HEK293 (cell line): Measurements from ENCODE around the gene TPCN2.

Experiments used
- CTCF ChIA-PET: fragments of 350-600 bp; formaldehyde crosslinking; extraction: SDS; loops from one replicate; lab custom pipeline; 2021; ENCODE audit warnings: antibody characterized with exemption; lab: Yijun Ruan, JAX
- POLR2A ChIA-PET: fragments of 300-600 bp; formaldehyde crosslinking; extraction: SDS; loops from one replicate; lab custom pipeline; 2020; ENCODE audit warnings: antibody characterized with exemption, inconsistent platforms; lab: Yijun Ruan, JAX
- H3K27ac ChIP-seq: fragments of 200-500 bp; sonication (Bioruptor generic); 2 replicates; pipeline ENCODE4 v1.5.1; 2014; ENCODE audit warnings: low read depth, low read length, control low read depth, inconsistent platforms; ENCODE audit errors: extremely low read depth
- H3K36me3 ChIP-seq, 2 experiments: fragments of 200-500 bp in 1 of 2; sonication (Bioruptor generic) in 1 of 2; 1 replicate in 1 of 2; 2 replicates in 1 of 2; pipeline ENCODE4 v1.5.1; 2014 to 2017; ENCODE audit warnings: inconsistent platforms in 2 of 2, low read length in 2 of 2; ENCODE audit not compliant: control insufficient read depth in 2 of 2, insufficient read depth in 1 of 2
- H3K4me1 ChIP-seq: fragments of 200-500 bp; sonication (Bioruptor generic); 2 replicates; pipeline ENCODE4 v1.5.1; 2014; ENCODE audit warnings: mild to moderate bottlenecking, low read length, inconsistent platforms; ENCODE audit not compliant: control insufficient read depth, insufficient read depth
- H3K4me3 ChIP-seq: 2 replicates; pipeline ENCODE4 v1.5.1; 2011; ENCODE audit warnings: low read depth, mild to moderate bottlenecking, control low read depth, low read length, moderate library complexity
- H3K9me3 ChIP-seq: fragments of 200-500 bp; sonication (Bioruptor generic); 2 replicates; pipeline ENCODE4 v1.5.1; 2014; ENCODE audit warnings: low read depth, low read length, inconsistent platforms; ENCODE audit not compliant: control insufficient read depth, insufficient read depth
- EGR2 ChIP-seq: fragments of 450-650 bp; formaldehyde crosslinking; IDR thresholded peaks from 2 replicates; pipeline ENCODE4 v1.5.1; 2016; ENCODE audit warnings: low read depth, missing biosample characterization, missing genetic modification characterization
- GLI4 ChIP-seq: fragments of 450-650 bp; formaldehyde crosslinking; IDR thresholded peaks from 2 replicates; pipeline ENCODE4 v1.5.1; 2016; ENCODE audit warnings: missing biosample characterization, missing genetic modification characterization
- KLF10 ChIP-seq: fragments of 450-650 bp; IDR thresholded peaks from 2 replicates; pipeline ENCODE4 v1.5.1; 2018; ENCODE audit warnings: missing biosample characterization, mild to moderate bottlenecking, missing genetic modification characterization
- KLF8 ChIP-seq: fragments of 450-650 bp; formaldehyde crosslinking; IDR thresholded peaks from 2 replicates; pipeline ENCODE4 v1.5.1; 2016; ENCODE audit warnings: missing biosample characterization, missing genetic modification characterization
- TCF7L2 ChIP-seq: IDR thresholded peaks from 2 replicates; pipeline ENCODE4 v1.6.1; 2011; ENCODE audit warnings: low read depth, mild to moderate bottlenecking, inconsistent platforms, low read length, moderate library complexity, borderline replicate concordance
- ZNF10 ChIP-seq: fragments of 450-650 bp; formaldehyde crosslinking; IDR thresholded peaks from 2 replicates; pipeline ENCODE4 v1.5.1; 2017; ENCODE audit warnings: missing biosample characterization, missing genetic modification characterization
- ZNF155 ChIP-seq: fragments of 450-650 bp; formaldehyde crosslinking; IDR thresholded peaks from 2 replicates; pipeline ENCODE4 v1.5.1; 2016; ENCODE audit warnings: missing biosample characterization, missing genetic modification characterization
- ZNF292 ChIP-seq: fragments of 450-650 bp; formaldehyde crosslinking; IDR thresholded peaks from 2 replicates; pipeline ENCODE4 v1.5.1; 2016; ENCODE audit warnings: low read depth, missing biosample characterization, missing genetic modification characterization, borderline replicate concordance
- ZNF555 ChIP-seq: fragments of 450-650 bp; formaldehyde crosslinking; conservative IDR thresholded peaks from 2 replicates; pipeline ENCODE4 v1.5.1; 2017; ENCODE audit warnings: missing biosample characterization, mild to moderate bottlenecking, missing genetic modification characterization, inconsistent platforms
- ZNF701 ChIP-seq: fragments of 450-650 bp; formaldehyde crosslinking; IDR thresholded peaks from 2 replicates; pipeline ENCODE4 v1.5.1; 2016; ENCODE audit warnings: missing biosample characterization, missing genetic modification characterization
- TF ChIP-seq, protein P1 (sequence below): fragments of 450-650 bp; IDR thresholded peaks from 2 replicates; pipeline ENCODE4 v1.5.1; 2018; ENCODE audit warnings: missing biosample characterization, mild to moderate bottlenecking, missing genetic modification characterization
- TF ChIP-seq, protein P2 (sequence below): fragments of 450-650 bp; formaldehyde crosslinking; IDR thresholded peaks from 2 replicates; pipeline ENCODE4 v1.5.1; 2016; ENCODE audit warnings: missing biosample characterization, missing genetic modification characterization, low read depth
- TF ChIP-seq, protein P3 (sequence below): fragments of 450-650 bp; formaldehyde crosslinking; IDR thresholded peaks from 2 replicates; pipeline ENCODE4 v1.5.1; 2016; ENCODE audit warnings: missing biosample characterization, missing genetic modification characterization
- TF ChIP-seq, protein P4 (sequence below): fragments of 450-650 bp; formaldehyde crosslinking; IDR thresholded peaks from 2 replicates; pipeline ENCODE4 v1.5.1; 2016; ENCODE audit warnings: missing biosample characterization, missing genetic modification characterization, low read depth
- TF ChIP-seq, protein P5 (sequence below): fragments of 450-650 bp; formaldehyde crosslinking; IDR thresholded peaks from 2 replicates; pipeline ENCODE4 v1.5.1; 2016; ENCODE audit warnings: missing biosample characterization, missing genetic modification characterization, borderline replicate concordance

The TPCN2 gene

DNA sequence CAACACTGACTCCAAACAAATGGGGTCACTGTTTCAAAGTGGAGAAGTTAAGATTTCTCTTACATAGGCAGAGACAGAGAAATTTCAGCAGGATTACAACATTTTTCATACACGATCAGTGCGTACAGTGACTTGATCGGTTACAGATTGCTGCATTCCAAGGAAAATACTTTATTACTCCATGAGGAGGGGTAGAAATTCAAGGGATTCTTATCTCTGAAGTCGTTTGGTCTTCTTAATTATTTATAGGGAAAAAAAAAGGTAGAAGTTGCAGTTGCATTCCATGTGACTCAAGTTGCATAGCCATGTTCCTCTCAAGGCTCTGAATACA lies 96.3 kb downstream of the TPCN2 start:
- Histone ChIP-seq H3K27ac (no peak overlapping the region), H3K4me1 (no peaks in the 10 kb centered on the region), H3K9me3 (no peaks in the 10 kb centered on the region), H3K4me3 (no peak overlapping the region), H3K36me3 (no peaks in the 10 kb centered on the region)
- TF ChIP-seq KLF8 (tag by site-specific recombination) (no peak), ZNF292 (tag by site-specific recombination) (no peak), GLI4 (tag by site-specific recombination) (no peak), ZNF555 (tag by site-specific recombination) (no peak), ZNF701 (tag by site-specific recombination) (no peak), TCF7L2 (no peak), EGR2 (tag by site-specific recombination) (no peak)
- TF ChIP-seq, protein P1, sequence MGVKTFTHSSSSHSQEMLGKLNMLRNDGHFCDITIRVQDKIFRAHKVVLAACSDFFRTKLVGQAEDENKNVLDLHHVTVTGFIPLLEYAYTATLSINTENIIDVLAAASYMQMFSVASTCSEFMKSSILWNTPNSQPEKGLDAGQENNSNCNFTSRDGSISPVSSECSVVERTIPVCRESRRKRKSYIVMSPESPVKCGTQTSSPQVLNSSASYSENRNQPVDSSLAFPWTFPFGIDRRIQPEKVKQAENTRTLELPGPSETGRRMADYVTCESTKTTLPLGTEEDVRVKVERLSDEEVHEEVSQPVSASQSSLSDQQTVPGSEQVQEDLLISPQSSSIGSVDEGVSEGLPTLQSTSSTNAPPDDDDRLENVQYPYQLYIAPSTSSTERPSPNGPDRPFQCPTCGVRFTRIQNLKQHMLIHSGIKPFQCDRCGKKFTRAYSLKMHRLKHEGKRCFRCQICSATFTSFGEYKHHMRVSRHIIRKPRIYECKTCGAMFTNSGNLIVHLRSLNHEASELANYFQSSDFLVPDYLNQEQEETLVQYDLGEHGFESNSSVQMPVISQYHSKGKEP = no peak
- TF ChIP-seq, protein P2, sequence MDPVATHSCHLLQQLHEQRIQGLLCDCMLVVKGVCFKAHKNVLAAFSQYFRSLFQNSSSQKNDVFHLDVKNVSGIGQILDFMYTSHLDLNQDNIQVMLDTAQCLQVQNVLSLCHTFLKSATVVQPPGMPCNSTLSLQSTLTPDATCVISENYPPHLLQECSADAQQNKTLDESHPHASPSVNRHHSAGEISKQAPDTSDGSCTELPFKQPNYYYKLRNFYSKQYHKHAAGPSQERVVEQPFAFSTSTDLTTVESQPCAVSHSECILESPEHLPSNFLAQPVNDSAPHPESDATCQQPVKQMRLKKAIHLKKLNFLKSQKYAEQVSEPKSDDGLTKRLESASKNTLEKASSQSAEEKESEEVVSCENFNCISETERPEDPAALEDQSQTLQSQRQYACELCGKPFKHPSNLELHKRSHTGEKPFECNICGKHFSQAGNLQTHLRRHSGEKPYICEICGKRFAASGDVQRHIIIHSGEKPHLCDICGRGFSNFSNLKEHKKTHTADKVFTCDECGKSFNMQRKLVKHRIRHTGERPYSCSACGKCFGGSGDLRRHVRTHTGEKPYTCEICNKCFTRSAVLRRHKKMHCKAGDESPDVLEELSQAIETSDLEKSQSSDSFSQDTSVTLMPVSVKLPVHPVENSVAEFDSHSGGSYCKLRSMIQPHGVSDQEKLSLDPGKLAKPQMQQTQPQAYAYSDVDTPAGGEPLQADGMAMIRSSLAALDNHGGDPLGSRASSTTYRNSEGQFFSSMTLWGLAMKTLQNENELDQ (tag by site-specific recombination) = no peak
- TF ChIP-seq, protein P3, sequence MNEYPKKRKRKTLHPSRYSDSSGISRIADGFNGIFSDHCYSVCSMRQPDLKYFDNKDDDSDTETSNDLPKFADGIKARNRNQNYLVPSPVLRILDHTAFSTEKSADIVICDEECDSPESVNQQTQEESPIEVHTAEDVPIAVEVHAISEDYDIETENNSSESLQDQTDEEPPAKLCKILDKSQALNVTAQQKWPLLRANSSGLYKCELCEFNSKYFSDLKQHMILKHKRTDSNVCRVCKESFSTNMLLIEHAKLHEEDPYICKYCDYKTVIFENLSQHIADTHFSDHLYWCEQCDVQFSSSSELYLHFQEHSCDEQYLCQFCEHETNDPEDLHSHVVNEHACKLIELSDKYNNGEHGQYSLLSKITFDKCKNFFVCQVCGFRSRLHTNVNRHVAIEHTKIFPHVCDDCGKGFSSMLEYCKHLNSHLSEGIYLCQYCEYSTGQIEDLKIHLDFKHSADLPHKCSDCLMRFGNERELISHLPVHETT = no peak
- CTCF ChIA-PET = interaction anchor here (1.6 kb wide), 1 partner anchor 13 kb away, joined by 5 read pairs; no protein-coding TSS in a partner anchor
- POLR2A ChIA-PET = no interaction called here

DNA sequence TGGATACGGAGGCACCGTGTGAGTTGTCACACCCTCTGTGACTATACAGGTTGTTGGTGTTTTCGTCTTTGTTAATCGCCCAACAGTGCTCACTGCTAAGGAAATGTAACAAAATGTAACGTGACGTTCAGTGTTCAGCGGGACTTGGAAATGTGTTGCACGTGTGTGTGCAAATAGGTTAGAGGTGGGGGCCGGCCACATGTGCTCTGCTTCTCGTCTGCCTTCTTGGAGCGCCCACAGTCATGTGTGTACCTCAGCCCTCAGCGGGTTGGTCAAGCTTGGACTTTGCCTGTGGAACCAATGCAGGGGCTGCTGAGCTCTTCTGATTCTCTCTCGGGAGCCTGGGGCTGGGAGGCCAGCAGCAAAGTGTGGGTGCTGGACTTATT lies 99.6 kb downstream of the TPCN2 start:
- Histone ChIP-seq H3K36me3 (no peaks in the 10 kb centered on the region), H3K4me3 (no peak overlapping the region), H3K9me3 (no peaks in the 10 kb centered on the region), H3K27ac (no peak overlapping the region), H3K4me1 (no peaks in the 10 kb centered on the region)
- TF ChIP-seq ZNF155 = no peak
- TF ChIP-seq KLF10 (tag by site-specific recombination) = no peak
- TF ChIP-seq ZNF701 (tag by site-specific recombination) = no peak
- no peak for TF ChIP-seq ZNF10 (tag by site-specific recombination)
- TF ChIP-seq, protein P4, sequence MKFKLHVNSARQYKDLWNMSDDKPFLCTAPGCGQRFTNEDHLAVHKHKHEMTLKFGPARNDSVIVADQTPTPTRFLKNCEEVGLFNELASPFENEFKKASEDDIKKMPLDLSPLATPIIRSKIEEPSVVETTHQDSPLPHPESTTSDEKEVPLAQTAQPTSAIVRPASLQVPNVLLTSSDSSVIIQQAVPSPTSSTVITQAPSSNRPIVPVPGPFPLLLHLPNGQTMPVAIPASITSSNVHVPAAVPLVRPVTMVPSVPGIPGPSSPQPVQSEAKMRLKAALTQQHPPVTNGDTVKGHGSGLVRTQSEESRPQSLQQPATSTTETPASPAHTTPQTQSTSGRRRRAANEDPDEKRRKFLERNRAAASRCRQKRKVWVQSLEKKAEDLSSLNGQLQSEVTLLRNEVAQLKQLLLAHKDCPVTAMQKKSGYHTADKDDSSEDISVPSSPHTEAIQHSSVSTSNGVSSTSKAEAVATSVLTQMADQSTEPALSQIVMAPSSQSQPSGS (tag by site-specific recombination) = no peak
- TF ChIP-seq, protein P5, sequence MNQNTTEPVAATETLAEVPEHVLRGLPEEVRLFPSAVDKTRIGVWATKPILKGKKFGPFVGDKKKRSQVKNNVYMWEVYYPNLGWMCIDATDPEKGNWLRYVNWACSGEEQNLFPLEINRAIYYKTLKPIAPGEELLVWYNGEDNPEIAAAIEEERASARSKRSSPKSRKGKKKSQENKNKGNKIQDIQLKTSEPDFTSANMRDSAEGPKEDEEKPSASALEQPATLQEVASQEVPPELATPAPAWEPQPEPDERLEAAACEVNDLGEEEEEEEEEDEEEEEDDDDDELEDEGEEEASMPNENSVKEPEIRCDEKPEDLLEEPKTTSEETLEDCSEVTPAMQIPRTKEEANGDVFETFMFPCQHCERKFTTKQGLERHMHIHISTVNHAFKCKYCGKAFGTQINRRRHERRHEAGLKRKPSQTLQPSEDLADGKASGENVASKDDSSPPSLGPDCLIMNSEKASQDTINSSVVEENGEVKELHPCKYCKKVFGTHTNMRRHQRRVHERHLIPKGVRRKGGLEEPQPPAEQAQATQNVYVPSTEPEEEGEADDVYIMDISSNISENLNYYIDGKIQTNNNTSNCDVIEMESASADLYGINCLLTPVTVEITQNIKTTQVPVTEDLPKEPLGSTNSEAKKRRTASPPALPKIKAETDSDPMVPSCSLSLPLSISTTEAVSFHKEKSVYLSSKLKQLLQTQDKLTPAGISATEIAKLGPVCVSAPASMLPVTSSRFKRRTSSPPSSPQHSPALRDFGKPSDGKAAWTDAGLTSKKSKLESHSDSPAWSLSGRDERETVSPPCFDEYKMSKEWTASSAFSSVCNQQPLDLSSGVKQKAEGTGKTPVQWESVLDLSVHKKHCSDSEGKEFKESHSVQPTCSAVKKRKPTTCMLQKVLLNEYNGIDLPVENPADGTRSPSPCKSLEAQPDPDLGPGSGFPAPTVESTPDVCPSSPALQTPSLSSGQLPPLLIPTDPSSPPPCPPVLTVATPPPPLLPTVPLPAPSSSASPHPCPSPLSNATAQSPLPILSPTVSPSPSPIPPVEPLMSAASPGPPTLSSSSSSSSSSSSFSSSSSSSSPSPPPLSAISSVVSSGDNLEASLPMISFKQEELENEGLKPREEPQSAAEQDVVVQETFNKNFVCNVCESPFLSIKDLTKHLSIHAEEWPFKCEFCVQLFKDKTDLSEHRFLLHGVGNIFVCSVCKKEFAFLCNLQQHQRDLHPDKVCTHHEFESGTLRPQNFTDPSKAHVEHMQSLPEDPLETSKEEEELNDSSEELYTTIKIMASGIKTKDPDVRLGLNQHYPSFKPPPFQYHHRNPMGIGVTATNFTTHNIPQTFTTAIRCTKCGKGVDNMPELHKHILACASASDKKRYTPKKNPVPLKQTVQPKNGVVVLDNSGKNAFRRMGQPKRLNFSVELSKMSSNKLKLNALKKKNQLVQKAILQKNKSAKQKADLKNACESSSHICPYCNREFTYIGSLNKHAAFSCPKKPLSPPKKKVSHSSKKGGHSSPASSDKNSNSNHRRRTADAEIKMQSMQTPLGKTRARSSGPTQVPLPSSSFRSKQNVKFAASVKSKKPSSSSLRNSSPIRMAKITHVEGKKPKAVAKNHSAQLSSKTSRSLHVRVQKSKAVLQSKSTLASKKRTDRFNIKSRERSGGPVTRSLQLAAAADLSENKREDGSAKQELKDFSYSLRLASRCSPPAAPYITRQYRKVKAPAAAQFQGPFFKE = no peak
- ChIA-PET CTCF (no interaction called here), POLR2A (no interaction called here)
